GM21515 (cell line): ENCODE data around the gene SMIM38.

Source experiments
- ATAC-seq: cut with Tn5 transposase; IDR thresholded peaks from one replicate; pipeline ENCODE4 v1.9.1; 2021; ENCODE audit not compliant: unreplicated experiment

SMIM38 gene

DNA sequence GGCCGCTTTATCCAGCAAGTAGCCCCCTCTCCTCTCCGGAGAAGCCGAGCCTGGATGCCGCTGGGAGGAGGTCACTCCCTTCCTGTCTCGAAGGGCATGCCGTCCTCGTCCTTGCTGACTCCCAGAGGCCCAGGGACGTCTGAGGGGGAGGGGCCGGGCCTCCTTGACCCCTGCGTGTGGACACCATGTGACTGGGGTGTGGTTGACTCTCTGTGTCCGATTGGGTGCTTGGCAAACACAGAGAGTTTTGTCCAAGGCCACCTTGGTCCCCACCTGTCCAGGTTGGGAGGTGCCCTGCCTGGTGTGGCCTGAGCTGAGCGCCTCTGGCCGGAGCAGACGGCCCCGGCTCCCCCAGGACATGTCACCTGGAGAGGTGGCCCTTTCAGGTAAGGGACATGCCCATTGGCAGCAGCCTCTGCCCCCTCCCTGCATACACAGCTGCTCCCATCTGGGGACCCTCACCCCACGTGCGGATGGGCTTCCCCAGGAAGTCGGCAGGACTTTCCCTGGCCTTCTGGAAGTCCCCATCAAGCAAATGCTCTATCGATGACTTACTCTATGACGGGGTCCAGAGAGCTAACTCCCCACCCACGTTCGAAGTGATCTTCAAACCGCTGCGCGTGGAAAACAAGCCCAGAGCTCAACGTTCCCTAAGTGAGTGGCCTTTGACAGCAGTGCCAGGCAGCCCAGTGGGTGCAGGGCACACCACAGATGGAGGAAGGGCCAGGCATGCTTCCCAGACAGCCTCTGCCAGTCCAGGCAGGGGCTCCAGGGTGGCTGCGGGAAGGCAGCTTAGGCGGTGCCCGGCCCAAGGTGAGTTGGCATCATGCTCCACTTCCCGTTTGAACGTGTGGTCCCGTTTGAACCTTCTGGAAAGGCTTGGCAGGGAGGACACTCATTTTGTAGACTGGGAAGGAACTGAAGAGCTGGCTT lies at the start of gene SMIM38:
Gene SMIM38, plus strand, starts transcription at position 634 of the 933 bp plus-strand sequence. CDS start 1,912 bp downstream, outside the sequence.
- ATAC-seq = no peak

DNA sequence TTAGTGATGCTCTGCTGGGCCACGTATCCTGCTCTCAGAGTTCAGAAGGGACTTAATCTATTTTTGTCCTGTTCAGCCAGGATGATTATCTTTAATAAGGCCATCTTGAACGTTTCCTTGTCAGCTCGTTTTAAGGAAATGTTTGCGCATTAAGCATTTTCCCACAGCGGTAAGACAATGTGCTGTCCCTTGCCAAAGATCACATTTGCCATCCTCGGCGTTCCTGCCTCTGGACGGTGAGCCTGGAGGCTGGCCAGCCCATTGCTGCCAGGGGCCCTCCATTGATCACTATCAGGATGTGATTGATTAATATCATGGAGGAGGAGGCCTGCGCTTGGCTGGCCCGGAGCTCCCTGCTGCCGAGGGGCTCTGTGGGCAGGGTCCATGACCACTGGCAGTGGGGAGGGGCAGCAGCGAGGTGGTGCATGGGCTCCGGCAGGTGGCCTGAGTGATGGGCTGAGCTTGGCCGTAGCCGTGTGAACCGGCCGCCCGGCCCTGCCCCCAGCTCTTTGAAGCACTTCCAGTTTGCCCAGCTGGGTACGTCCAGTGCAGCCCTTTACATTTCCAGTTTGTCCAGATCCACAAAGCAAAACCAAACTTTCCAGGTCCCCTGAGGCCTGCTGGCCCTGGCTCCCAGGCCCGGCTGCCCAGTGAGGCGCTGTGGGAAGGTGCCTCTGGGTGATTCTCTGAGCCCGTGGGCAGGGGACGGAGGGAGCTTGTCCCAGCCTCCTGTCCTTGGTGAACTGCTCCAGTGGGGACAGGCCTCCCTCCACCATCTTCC lies 49.5 kb upstream of the SMIM38 start:
- no peak for ATAC-seq

GRCh38 chr11:69107413-69107812 lies 48.3 kb upstream of the SMIM38 start:
- ATAC-seq = no peak

GRCh38 chr11:69108030-69108429 lies 47.7 kb upstream of the SMIM38 start:
- ATAC-seq = no peak

DNA sequence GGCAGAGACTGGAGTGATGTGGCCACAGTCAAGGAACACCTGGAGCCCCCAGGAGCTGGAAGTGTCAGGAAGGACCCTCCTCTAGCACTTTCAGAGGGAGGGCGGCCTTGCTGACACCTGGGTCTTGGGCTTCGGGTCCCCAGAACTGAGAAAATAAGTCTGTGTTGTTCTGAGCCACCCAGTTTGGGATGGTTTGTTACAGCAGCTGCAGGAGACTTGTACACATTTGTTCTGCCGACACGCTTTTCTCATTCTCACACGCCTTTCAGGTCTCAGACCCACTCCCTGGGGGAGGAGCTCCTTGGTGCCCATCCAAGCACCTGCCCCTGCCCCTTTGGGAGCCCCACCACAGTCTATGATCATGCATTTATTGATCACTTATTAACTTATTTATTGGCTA lies 47.2 kb upstream of the SMIM38 start:
- ATAC-seq = no peak

DNA sequence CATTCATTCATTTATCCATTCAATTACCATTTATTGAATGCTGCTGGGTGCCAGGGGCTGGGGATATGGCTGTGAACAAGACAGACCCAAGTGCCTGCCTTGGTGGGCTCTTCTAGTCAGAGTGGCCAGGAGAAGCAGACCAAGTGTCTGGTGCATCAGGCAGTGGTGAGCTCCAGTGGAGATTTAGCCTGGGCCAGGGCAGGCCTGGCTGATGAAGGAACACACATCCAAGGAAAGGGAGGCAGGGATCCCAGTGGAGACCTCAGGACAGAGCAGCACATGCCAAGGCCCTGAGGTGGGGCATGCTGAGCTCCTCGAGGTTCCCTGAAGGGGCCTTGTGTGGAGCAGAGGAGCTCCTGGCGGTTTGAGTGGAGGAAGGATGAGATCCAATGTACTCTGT lies 46.6 kb upstream of the SMIM38 start:
- no peak for ATAC-seq

DNA sequence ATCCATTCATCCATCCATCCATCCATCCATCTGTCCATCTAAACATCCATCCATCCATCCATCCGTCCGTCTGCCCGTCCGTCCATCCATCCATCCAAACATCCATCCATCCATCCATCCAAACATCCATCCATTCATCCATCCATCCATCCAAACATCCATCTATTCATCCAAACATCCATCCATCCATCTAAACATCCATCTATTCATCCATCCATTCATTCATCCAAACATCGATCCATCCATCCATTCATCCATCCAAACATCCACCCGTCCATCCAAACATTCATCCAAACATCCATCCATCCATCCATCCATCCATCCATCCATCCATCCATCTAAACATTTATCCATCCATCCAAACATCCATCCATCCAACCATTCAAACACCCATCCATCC lies 45.3 kb upstream of the SMIM38 start:
- ATAC-seq = no peak

GRCh38 chr11:69111624-69112542 lies 43.9 kb upstream of the SMIM38 start:
- no peak for ATAC-seq

GRCh38 chr11:69113226-69113625 lies 42.5 kb upstream of the SMIM38 start:
- ATAC-seq = no peak

- ATAC-seq = no peak
These were observed 41.9 kb upstream of the SMIM38 start for GRCh38 chr11:69113646-69114340.

DNA sequence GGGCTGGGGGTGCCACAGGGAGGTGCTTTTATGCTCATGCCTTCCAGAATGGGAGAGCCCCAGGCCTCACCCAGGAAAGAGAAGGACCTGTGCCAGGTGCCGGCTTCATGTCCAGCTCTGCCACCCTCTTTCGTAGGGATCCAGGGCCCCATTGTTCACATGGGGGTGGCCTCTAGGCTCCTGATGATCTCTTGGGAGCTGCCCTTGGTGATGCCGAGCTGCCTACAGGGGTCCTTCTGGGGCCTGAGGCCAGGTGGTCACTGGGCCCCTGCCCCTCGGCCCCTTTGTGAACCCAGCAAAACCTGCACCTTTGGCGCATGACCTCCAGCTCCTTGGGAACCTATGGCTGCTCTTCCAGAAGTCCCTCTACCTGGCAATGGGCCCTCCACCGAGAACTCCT lies 41.4 kb upstream of the SMIM38 start:
- ATAC-seq = no peak

DNA sequence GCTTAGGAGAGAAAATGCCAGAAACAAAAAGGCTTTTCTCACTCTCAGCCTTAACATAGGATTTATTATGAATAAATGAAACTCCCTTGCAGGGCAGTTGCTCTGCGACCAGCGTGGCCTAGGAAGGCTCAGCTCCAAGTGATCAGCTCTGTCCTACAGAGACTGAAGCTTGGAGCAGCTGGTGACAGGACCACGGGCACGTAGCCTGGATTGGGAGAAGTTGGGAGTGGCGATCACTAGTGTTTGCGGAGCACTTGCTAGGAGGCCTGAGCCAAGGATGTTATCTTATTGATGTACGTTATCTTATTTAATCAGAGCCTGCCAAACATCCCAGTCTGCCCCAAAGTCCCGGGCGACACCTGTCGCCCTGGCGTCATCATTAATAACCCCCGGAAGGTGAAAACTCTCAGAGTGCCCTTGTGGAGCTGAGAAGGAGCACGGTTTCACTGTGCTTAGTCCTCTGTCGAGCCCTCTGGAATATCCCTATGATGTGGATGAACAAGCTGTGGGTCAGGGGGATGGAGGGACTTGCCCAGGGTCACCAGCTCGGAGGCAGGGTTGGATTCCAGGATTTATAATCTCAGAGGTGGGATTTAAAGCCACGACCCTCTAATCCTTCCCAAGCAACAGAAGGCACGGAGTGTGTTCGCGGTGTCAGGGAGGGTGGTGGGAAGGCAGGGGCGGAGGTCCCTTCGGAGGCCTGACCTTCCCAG lies 40.8 kb upstream of the SMIM38 start:
- no peak for ATAC-seq

DNA sequence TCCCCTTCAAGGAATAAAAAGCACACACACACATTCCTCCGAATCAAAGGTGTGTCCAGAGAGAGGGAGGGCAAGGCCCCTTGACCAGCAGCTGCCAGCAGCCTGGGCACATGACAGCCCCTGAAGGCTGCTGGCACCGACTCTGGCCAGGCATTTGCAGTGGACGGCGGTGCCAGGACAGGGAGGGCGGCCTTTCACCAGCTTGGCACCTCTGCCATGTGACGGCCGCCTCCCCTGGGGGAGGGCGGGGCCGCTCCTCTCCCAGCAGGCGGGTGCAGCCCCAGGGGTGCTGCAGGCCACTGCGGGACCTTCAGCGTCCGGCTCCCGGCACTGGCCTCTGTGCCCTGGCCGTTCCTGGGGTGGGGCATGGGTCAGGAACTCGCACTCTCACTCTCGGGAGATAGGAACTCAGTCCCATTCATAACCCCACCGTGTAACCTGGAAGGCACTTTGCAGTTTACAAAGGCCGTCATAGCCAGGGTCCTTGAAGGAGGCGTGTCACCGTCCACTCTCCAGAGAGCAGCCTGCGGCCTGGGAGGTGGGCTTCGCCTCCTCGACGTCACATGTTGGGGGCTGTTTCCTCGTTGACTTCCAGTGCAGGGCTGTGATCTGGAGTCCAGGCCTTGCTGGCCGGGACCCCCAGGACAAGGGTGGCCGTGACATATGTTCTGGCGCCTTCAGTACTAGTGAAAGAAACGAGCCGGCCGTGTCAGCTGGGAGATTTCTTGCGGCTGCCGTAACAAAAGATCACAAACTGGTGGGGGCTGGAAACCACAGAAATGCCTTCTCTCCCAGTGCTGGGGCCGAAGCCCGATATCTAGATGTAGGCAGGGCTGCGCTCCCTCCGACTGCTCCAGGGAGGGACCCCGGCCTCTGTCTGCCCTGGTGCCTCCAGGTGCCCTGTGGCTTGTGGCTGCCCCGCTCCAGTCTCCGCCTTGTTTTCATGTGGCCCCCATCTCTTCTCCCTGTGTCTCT lies 39.9 kb upstream of the SMIM38 start:
- no peak for ATAC-seq

DNA sequence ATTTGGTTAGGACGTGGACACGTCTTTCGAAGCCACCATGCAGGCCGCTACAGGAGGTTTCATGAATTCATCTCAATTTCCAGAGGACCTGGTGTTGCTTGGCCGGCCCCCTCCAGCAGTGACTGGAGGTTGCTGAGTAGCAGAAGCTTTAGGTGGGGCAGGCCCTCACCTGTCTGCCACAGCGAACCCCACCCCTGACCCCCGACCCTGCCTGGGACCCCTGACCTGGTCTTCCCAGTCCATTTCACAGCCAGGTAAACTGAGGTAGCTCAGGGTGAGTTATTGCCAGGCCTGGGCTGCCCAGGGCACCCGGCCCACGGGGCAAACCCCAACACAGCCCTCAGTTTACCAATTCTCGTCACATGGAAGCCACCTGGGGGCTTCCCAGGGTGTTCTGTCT lies 39.1 kb upstream of the SMIM38 start:
- no peak for ATAC-seq

DNA sequence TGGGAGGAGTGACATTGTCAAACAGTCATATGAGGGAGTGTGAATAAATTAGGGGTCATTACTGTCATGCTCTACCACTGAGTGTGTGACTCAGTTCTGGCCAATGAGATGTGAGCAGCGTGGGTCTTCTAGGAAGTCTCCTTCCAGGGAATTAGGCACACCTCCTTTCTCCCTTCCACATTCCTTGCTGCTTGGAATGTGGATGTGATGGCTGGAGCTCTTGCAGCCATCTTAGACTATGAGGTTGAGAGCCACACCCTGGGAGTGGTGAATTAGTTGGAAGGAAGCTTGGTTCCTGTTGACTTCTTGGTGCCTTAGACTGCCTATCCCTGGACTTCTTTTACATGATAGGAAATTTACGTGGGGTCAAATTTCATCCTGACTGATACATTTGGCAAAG lies 36.5 kb upstream of the SMIM38 start:
- ATAC-seq = no peak

- ATAC-seq = no peak
These were observed 35.4 kb upstream of the SMIM38 start for GRCh38 chr11:69120096-69120875.

GRCh38 chr11:69121021-69121420 lies 34.7 kb upstream of the SMIM38 start:
- ATAC-seq = no peak
